K562 (cell line): ENCODE data around the gene SMARCA4. TPM values are rescaled to one million over a fixed set of nuclear protein-coding genes. Genes with fewer than 3 reads are reported as not detected.

ENCODE experiments used
- ATAC-seq: fragments of 200-7000 bp; cut with Tn5 transposase; 3 replicates; pipeline ENCODE4 v1.9.1; 2020; ENCODE audit warnings: moderate library complexity
- BruUV-seq: library from RNA; stranded (reverse); fragments of 400-500 nt; replicated peaks from 2 replicates; lab custom pipeline; 2021; lab: Mats Ljungman, UMichigan
- CTCF ChIA-PET: fragments of 300-600 bp; formaldehyde crosslinking; extraction: SDS; loops from one replicate; lab custom pipeline; 2021; ENCODE audit warnings: low intra/inter-chr PET ratio; lab: Yijun Ruan, JAX
- POLR2A ChIA-PET: fragments of 300-600, 350-650 bp; sonication (Branson Sonifier 250); formaldehyde crosslinking; extraction: SDS; loops from one replicate; lab custom pipeline; 2021; ENCODE audit warnings: antibody characterized with exemption, inconsistent platforms; lab: Yijun Ruan, JAX
- DNase-seq, 4 experiments: peaks; one replicate each; pipeline versions ENCODE4 v3.0.0 to v3.0.0-alpha.2; 2011 to 2018; ENCODE audit warnings: low spot score in 3 of 4, mixed read lengths in 3 of 4; ENCODE audit errors: extremely low read depth in 1 of 4
- FAIRE-seq: peaks from 2 replicates; lab custom pipeline; 2011; peaks lifted over from hg19 to GRCh38; lab: Jason Lieb, UNC
- H2AFZ ChIP-seq: 2 replicates; pipeline ENCODE4 v1.6.0; 2011; ENCODE audit warnings: low read depth, low read length, control low read depth, inconsistent platforms
- H3K27ac ChIP-seq: fragments of 200-600 bp; 3 replicates; pipeline ENCODE4 v1.8.0; 2011; ENCODE audit warnings: low read depth, mild to moderate bottlenecking, control low read depth, inconsistent platforms, low read length, moderate library complexity, mixed read lengths; ENCODE audit errors: extremely low read depth
- H3K27me3 ChIP-seq, 2 experiments: fragments of 300-600 bp in 1 of 2; 2 replicates in 1 of 2; 3 replicates in 1 of 2; pipeline versions ENCODE4 v1.6.0 to v1.8.0; 2011; ENCODE audit warnings: inconsistent platforms in 2 of 2, low read length in 2 of 2, mild to moderate bottlenecking in 1 of 2, mixed read lengths in 1 of 2, moderate library complexity in 1 of 2; ENCODE audit not compliant: control insufficient read depth in 2 of 2, insufficient read depth in 2 of 2
- H3K36me3 ChIP-seq: fragments of 300-600 bp; 3 replicates; pipeline ENCODE4 v1.8.0; 2011; ENCODE audit warnings: mild to moderate bottlenecking, low read length, inconsistent platforms; ENCODE audit not compliant: control insufficient read depth, insufficient read depth
- H3K4me1 ChIP-seq, 2 experiments: fragments of 200-600 bp in 1 of 2; replicated peaks in 1 of 2; 2 replicates in 1 of 2; 3 replicates in 1 of 2; pipeline versions ENCODE4 v1.5.1 to v1.8.0; 2011; ENCODE audit warnings: inconsistent platforms in 2 of 2, low read length in 2 of 2, mild to moderate bottlenecking in 1 of 2, mixed read lengths in 1 of 2, moderate library complexity in 1 of 2; ENCODE audit not compliant: control insufficient read depth in 2 of 2, insufficient read depth in 2 of 2
- H3K4me2 ChIP-seq: 2 replicates; pipeline ENCODE4 v1.6.1; 2011; ENCODE audit warnings: low read length, control low read depth, inconsistent platforms, mixed read lengths; ENCODE audit not compliant: insufficient read depth
- H3K4me3 ChIP-seq: fragments of 200-600 bp; sonication (generic), shearing (Covaris generic); 2 replicates; pipeline ENCODE4 v1.5.1; 2016; ENCODE audit warnings: control low read depth, inconsistent platforms
- H3K79me2 ChIP-seq: fragments of 200-600 bp; 3 replicates; pipeline ENCODE4 v1.8.0; 2011; ENCODE audit warnings: low read length, inconsistent platforms; ENCODE audit not compliant: control insufficient read depth, insufficient read depth
- H3K9ac ChIP-seq, 2 experiments: 2 replicates each; pipeline versions ENCODE4 v1.6.0 to v1.6.1; 2011; ENCODE audit warnings: low read depth in 2 of 2, low read length in 2 of 2, control low read depth in 1 of 2, inconsistent platforms in 1 of 2, mild to moderate bottlenecking in 1 of 2, mixed read lengths in 1 of 2; ENCODE audit not compliant: insufficient read depth in 1 of 2
- H3K9me1 ChIP-seq: one replicate; pipeline ENCODE4 v1.6.0; 2011; ENCODE audit warnings: inconsistent platforms, mild to moderate bottlenecking, low read length, moderate library complexity; ENCODE audit not compliant: control insufficient read depth, insufficient read depth
- H3K9me3 ChIP-seq: replicated peaks from 2 replicates; pipeline ENCODE4 v1.5.1; 2011; ENCODE audit warnings: low read depth, low read length, inconsistent platforms; ENCODE audit not compliant: control insufficient read depth, insufficient read depth
- H4K20me1 ChIP-seq: replicated peaks from 2 replicates; pipeline ENCODE4 v1.6.1; 2011; ENCODE audit warnings: low read length, inconsistent platforms, mixed read lengths; ENCODE audit not compliant: control insufficient read depth, insufficient read depth
- ARID3B ChIP-seq: fragments of 250-450 bp; sonication (Bioruptor Pico); IDR thresholded peaks from 2 replicates; pipeline ENCODE4 v1.4.0; 2020; ENCODE audit warnings: borderline replicate concordance
- ARID4B ChIP-seq: sonication (generic); formaldehyde crosslinking; IDR thresholded peaks from 2 replicates; pipeline ENCODE4 v1.8.0; 2022; ENCODE audit warnings: mild to moderate bottlenecking, missing genetic modification reagents
- BCLAF1 ChIP-seq, 2 experiments: fragments of 450-650 bp in 1 of 2; IDR thresholded peaks; 2 replicates each; pipeline ENCODE4 v1.6.1; 2011 to 2017; ENCODE audit warnings: low read depth in 2 of 2, antibody characterized with exemption in 1 of 2, borderline replicate concordance in 1 of 2, low read length in 1 of 2, mild to moderate bottlenecking in 1 of 2, mixed read lengths in 1 of 2; ENCODE audit not compliant: control insufficient read depth in 1 of 2
- GABPB1 ChIP-seq: sonication (generic); formaldehyde crosslinking; IDR thresholded peaks from 2 replicates; pipeline ENCODE4 v1.8.0; 2022; ENCODE audit warnings: mild to moderate bottlenecking, missing genetic modification reagents
- KLF1 ChIP-seq: fragments of 450-650 bp; IDR thresholded peaks from 2 replicates; pipeline ENCODE4 v1.6.1; 2016; ENCODE audit warnings: missing genetic modification characterization, missing compliant biosample characterization
- POLR2A ChIP-seq: fragments of 450-650 bp; conservative IDR thresholded peaks from 2 replicates; pipeline ENCODE4 v1.6.1; 2016
- SMAD4 ChIP-seq: fragments of 250-450 bp; sonication (Bioruptor Pico); conservative IDR thresholded peaks from 2 replicates; pipeline ENCODE4 v1.8.0; 2021; ENCODE audit warnings: inconsistent platforms, mild to moderate bottlenecking, moderate library complexity
- STAT5A ChIP-seq: IDR thresholded peaks from 2 replicates; pipeline ENCODE4 v1.6.1; 2012; ENCODE audit warnings: low read length, inconsistent platforms, borderline replicate concordance
- TAF7 ChIP-seq: fragments of 450-650 bp; IDR thresholded peaks from 2 replicates; pipeline ENCODE4 v1.6.1; 2016; ENCODE audit warnings: missing genetic modification characterization, missing compliant biosample characterization
- TGIF2 ChIP-seq: sonication (generic); formaldehyde crosslinking; IDR thresholded peaks from 2 replicates; pipeline ENCODE4 v1.8.1; 2022; ENCODE audit warnings: mild to moderate bottlenecking, missing genetic modification reagents, moderate library complexity
- ZC3H8 ChIP-seq: fragments of 450-650 bp; IDR thresholded peaks from 2 replicates; pipeline ENCODE4 v1.6.1; 2017
- ZKSCAN1 ChIP-seq: fragments of 150-350 bp; IDR thresholded peaks from 2 replicates; pipeline ENCODE4 v1.6.1; 2016; ENCODE audit warnings: low read depth, low read length
- ZNF146 ChIP-seq: IDR thresholded peaks from one replicate; pipeline ENCODE4 v1.6.1; 2018; ENCODE audit warnings: missing compliant biosample characterization; ENCODE audit not compliant: unreplicated experiment
- ZNF174 ChIP-seq: fragments of 250-450 bp; sonication (Bioruptor Pico); IDR thresholded peaks from 2 replicates; pipeline ENCODE4 v1.4.0; 2020; ENCODE audit warnings: mild to moderate bottlenecking
- ZNF586 ChIP-seq: fragments of 450-650 bp; formaldehyde crosslinking; conservative IDR thresholded peaks from 2 replicates; pipeline ENCODE4 v1.4.0; 2020; ENCODE audit warnings: mild to moderate bottlenecking, moderate library complexity
- WGBS: fragments of 100-300 bp; shearing (Covaris generic); methylation state at CpG from one replicate; pipeline ENCODE4 v1.1.6; 2016; ENCODE audit warnings: low coverage, mixed read lengths; ENCODE audit not compliant: insufficient coverage; ENCODE audit errors: missing lambda C conversion rate; 5-methylcytosine and 5-hydroxymethylcytosine counted together
- in situ Hi-C: fragments of 300-500 bp; cut with MboI; formaldehyde crosslinking; loops from 4 replicates; pipeline ENCODE4 v1.15.0; 2018; ENCODE audit warnings: inconsistent platforms, mixed read lengths
- intact Hi-C: fragments of 100-400 bp; cut with micrococcal nuclease; formaldehyde crosslinking; loops from 2 replicates; pipeline ENCODE4 v1.14.2; 2022
- polyA plus RNA-seq, 8 experiments: library from polyadenylated mRNA; depleted of rRNA in 4 of 8; stranded (reverse) in 5 of 8; unstranded in 3 of 8; fragments of >200 nt; fragmentation: Nextera tagmentation in 2 of 8; fragmentation: Illumina TruSeq in 1 of 8; extraction: Ambion mirVana in 2 of 8; extraction: Trizol in 1 of 8; gene quantifications; 2 replicates each; pipeline versions ENCODE4 v1.2.1 to v1.2.3, GENCODE V29; 2011 to 2014; ENCODE audit warnings: inconsistent platforms in 1 of 8, missing spikeins in 1 of 8
- total RNA-seq, 7 experiments: library from RNA; depleted of rRNA in 6 of 7; stranded (reverse); fragments of >200 nt in 6 of 7; fragmentation: Illumina TruSeq in 2 of 7; extraction: Trizol in 2 of 7; gene quantifications; 2 replicates each; pipeline versions ENCODE4 v1.2.1 to v1.2.3, GENCODE V29; 2011 to 2021; ENCODE audit warnings: low replicate concordance in 1 of 7

SMARCA4 gene
- total and polyA plus RNA-seq, 9 of the 15 experiments (the other 6 are each of a cell fraction or from before 2014, with no cell fraction given): 19.3 to 207 (median 52.1) TPM

GRCh38 chr19:11014403-11014911 is 53.6 kb downstream of the SMARCA4 start:
- intact Hi-C loops: no loop called here
- CTCF ChIA-PET: interaction anchor here (0.6 kb wide), 1 partner anchor 86 kb away, joined by 4 read pairs; the partner anchor contains the start of genes TIMM29 and YIPF2

More at GRCh38 chr19:11014403-11014911, 53.6 kb downstream of the SMARCA4 start:
- no peaks in the 10 kb centered on the region for H3K79me2 ChIP-seq
- 91% methylated on average over 12 of the region's 12 CpGs for WGBS
- no peak overlapping the region for H2AFZ ChIP-seq
- no peaks in the 10 kb centered on the region for H3K9me3 ChIP-seq
- H3K4me2 ChIP-seq: no peak overlapping the region
- no peaks in the 10 kb centered on the region for H3K27me3 ChIP-seq
- no peak for TF ChIP-seq TAF7
- no peak for TF ChIP-seq KLF1
- TF ChIP-seq ZKSCAN1: no peak
- TF ChIP-seq ARID4B: no peak
- TF ChIP-seq ZNF146 (CRISPR knock-in tag): no peak
- TF ChIP-seq GABPB1 (CRISPR knock-in tag): no peak
- TF ChIP-seq STAT5A: no peak
- no peak for TF ChIP-seq ARID3B
- no peak for TF ChIP-seq POLR2A
- no peak for TF ChIP-seq ZC3H8
- no peak for TF ChIP-seq BCLAF1 (IDR thresholded peaks at IDR 0.05; ENCODE audit: borderline replicate concordance in 1 of 2, control insufficient read depth in 1 of 2, low read depth in 2 of 2, low read length in 1 of 2)
- TF ChIP-seq ZNF174 (CRISPR knock-in tag): no peak
- no peak for TF ChIP-seq ZNF586 (CRISPR knock-in tag)
- no peak for TF ChIP-seq TGIF2 (CRISPR knock-in tag)
- TF ChIP-seq SMAD4 (CRISPR knock-in tag): no peak
- BruUV-seq: no TSS peak
- POLR2A ChIA-PET: no interaction called here
- H3K27ac ChIP-seq: no peak overlapping the region
- H3K4me1 ChIP-seq: peaks cover 0 to 11% of the 10 kb centered on the region in 2 experiments; a peak in 1 of 5 replicates
- H3K9ac ChIP-seq: no peak overlapping the region; a peak in 1 of 4 replicates
- ATAC-seq: no peak
- no peaks in the 10 kb centered on the region for H4K20me1 ChIP-seq
- FAIRE-seq: no peak
- no peak for DNase-seq
- H3K4me3 ChIP-seq: no peak overlapping the region
- H3K36me3 ChIP-seq: peaks cover 94% of the 10 kb centered on the region; the same call in 2 of the 3 replicates
- in situ Hi-C loops: no loop called here
- no peaks in the 10 kb centered on the region for H3K9me1 ChIP-seq
